HL-60 (cell line): Measurements from ENCODE around the gene LPIN3.

Experiments used
- DNase-seq, 2 experiments: peaks; one replicate each; pipeline ENCODE4 v3.0.0-alpha.2; 2010 to 2020; ENCODE audit warnings: low read depth in 1 of 2, low spot score in 1 of 2
- H3K27ac ChIP-seq: fragments of 250-450 bp; sonication (Bioruptor Pico); replicated peaks from 2 replicates; pipeline ENCODE4 v1.5.1; 2020; ENCODE audit warnings: mild to moderate bottlenecking, moderate library complexity
- H3K27me3 ChIP-seq: fragments of 250-450 bp; sonication (Bioruptor Pico); 2 replicates; pipeline ENCODE4 v1.5.1; 2021; ENCODE audit warnings: mild to moderate bottlenecking, moderate library complexity; ENCODE audit not compliant: insufficient read depth, poor library complexity, severe bottlenecking
- H3K4me3 ChIP-seq: replicated peaks from 2 replicates; pipeline ENCODE4 v1.5.1; 2011; ENCODE audit warnings: mild to moderate bottlenecking, control low read depth, low read length; ENCODE audit not compliant: insufficient read depth
- GABPA ChIP-seq: IDR thresholded peaks from 2 replicates; pipeline ENCODE4 v1.6.1; 2012; ENCODE audit warnings: low read depth
- POLR2AphosphoS5 ChIP-seq: IDR thresholded peaks from 2 replicates; pipeline ENCODE4 v1.6.1; 2012; ENCODE audit warnings: low read depth
- REST ChIP-seq: IDR thresholded peaks from 2 replicates; pipeline ENCODE4 v1.6.1; 2012; ENCODE audit warnings: low read depth; ENCODE audit not compliant: insufficient replicate concordance
- SPI1 ChIP-seq: IDR thresholded peaks from 2 replicates; pipeline ENCODE4 v1.6.1; 2012; ENCODE audit warnings: low read depth, mild to moderate bottlenecking, borderline replicate concordance
- TF ChIP-seq, protein P1 (sequence below): IDR thresholded peaks from one replicate; pipeline ENCODE4 v1.5.1; 2011; ENCODE audit warnings: low read length, control low read depth, inconsistent platforms; ENCODE audit not compliant: insufficient read depth

LPIN3 gene

DNA sequence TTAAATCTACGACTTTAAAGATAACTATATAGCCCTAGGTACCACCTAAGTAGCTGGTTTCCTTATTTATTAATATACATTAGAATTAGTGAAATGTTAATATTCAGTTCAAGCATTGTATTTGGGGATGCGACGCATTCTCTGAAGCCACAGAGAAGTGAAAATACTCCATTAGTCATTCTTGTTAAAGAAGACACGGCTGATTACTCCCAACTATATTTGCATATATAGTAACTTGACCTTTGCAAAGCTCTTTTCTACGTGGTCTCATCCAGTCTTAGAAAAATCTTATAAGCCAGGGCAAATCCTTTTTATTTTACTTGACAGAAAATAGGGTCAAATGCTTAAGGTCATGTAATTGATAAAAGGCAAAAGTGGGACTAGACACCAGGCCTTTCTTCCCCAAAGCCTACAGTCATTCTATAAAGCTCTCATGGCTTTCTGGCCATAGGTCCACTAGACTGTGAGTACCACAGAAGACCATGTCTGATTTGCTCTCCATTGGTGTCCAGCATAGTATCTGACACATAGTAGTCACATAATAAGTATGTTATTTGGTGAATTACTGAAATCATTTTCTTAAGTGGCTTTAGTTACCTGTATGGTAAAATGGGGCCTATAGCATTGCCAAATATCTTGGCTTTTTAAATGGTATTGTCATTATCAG, 34.4 kb upstream of the LPIN3 start:
- Histone ChIP-seq H3K27ac (no peak overlapping the region), H3K4me3 (no peak overlapping the region), H3K27me3 (no peaks in the 10 kb centered on the region)
- no peak for DNase-seq
- TF ChIP-seq GABPA (no peak), REST (no peak), SPI1 (no peak), POLR2AphosphoS5 (no peak)
- TF ChIP-seq, protein P1, sequence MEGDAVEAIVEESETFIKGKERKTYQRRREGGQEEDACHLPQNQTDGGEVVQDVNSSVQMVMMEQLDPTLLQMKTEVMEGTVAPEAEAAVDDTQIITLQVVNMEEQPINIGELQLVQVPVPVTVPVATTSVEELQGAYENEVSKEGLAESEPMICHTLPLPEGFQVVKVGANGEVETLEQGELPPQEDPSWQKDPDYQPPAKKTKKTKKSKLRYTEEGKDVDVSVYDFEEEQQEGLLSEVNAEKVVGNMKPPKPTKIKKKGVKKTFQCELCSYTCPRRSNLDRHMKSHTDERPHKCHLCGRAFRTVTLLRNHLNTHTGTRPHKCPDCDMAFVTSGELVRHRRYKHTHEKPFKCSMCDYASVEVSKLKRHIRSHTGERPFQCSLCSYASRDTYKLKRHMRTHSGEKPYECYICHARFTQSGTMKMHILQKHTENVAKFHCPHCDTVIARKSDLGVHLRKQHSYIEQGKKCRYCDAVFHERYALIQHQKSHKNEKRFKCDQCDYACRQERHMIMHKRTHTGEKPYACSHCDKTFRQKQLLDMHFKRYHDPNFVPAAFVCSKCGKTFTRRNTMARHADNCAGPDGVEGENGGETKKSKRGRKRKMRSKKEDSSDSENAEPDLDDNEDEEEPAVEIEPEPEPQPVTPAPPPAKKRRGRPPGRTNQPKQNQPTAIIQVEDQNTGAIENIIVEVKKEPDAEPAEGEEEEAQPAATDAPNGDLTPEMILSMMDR: no peak

DNA sequence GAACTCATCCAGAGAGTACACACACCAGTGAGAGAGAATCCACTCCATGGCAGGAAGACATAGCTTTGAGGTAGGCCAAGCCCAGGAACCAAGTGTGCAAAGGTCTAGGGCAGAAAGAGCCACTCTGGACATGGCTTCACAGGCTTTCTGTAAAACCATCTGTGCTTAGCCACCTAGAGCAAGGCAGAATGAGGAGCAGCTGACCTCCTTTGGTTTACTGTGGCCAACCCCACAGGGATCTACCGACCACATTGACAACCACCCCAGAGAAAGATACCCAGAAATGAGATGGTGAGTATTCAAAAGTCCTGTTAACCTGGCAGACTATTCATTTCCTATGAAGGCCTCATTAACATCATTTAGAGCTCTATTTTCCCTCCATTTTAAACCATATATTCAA, 33.6 kb upstream of the LPIN3 start:
- TF ChIP-seq GABPA: no peak
- no peak for TF ChIP-seq POLR2AphosphoS5
- TF ChIP-seq, protein P1: no peak
- TF ChIP-seq REST: no peak
- no peak for TF ChIP-seq SPI1
- Histone ChIP-seq H3K27ac (no peak overlapping the region), H3K4me3 (no peak overlapping the region), H3K27me3 (no peaks in the 10 kb centered on the region)
- DNase-seq: no peak

DNA sequence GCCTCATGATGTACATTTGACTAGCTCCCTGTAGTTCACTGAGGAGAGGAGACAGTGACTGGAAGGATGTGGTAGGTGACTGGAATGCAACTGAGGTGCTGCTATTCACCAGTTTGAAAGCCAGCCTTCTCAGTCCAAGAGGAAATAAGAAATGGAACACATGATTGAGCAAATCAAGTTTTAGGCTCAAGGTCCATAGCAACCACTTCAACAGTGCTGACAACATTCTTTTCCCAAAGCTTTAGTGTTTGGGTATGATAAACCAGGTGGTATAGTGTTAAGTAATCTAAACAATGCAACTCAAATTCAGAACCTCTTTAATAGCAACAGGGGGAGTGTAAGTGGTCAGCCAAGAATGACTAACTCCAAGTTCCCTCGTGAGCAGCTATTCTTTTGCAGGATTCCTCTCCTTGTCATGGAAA, 32.3 kb upstream of the LPIN3 start:
- no peak for TF ChIP-seq POLR2AphosphoS5
- no peak for TF ChIP-seq REST
- no peak for TF ChIP-seq SPI1
- no peak for TF ChIP-seq GABPA
- TF ChIP-seq, protein P1: no peak
- Histone ChIP-seq H3K4me3 (no peak overlapping the region), H3K27me3 (no peaks in the 10 kb centered on the region), H3K27ac (peak overlapping the region; percentile 46)
- peak in 1 of 2 experiments; percentile 34 for DNase-seq
